NCI-H69 (cell line): ENCODE data around the gene GPR37L1.
"Not testable (repeated sequence)": the region's sequence is repeated elsewhere in the genome, so short reads cannot be mapped to it uniquely, and the experiment has no call there.

ENCODE experiments used
- DNase-seq: peaks from one replicate; lab custom pipeline; 2025; lab: John Stamatoyannopoulos, UW

The GPR37L1 gene

GRCh38 chr1:202133496-202133895 is 10.8 kb downstream of the GPR37L1 start:
- DNase-seq: no peak

DNA sequence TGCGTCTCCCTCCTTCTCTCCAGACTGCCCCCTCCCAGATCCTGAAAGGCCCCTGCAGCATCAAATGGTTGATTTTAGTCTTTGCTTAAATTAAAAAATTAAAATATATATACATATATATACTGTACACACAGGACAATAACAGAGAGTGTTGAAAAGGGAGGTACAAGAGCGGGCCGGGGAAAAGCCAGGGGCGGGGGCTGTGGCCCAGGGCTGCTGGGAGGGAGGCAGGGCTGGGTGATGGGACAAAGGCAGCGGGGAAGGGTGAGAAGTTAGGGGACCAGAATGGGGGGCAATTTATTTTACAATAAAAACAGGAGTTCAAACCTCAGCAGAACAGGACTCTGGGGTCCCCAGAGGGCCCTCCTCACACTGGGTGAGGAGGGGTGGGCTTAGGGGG is 11.3 kb downstream of the GPR37L1 start:
- DNase-seq: no peak

DNA sequence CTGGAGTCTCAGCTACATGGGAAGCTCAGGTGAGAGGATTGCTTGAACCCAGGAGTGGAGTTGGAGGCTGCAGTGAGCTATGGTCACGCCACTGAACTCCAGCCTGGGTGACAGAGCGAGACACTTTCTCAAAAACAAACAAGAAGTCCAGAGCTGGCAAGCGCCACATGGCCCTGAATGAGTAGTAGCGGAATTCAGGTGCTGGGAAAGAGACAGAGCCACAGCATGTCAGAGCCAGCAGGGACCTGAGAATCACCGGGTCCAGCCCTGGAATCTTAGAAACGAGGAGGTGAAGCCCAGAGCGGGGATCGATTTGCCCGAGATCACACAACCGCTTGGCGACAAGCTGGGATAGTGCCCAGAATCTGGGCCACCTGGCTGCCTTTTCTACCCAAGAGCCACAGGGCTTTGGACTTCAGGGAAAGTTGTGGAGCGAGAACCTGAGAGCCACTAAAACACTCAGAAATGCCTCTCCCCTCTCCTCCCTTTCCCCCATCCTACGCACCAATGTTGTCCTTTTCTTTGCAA is 12.0 kb downstream of the GPR37L1 start:
- DNase-seq: no peak

- DNase-seq: peak; percentile 79
Observed at GRCh38 chr1:202135221-202135721, 12.6 kb downstream of the GPR37L1 start.

- no peak for DNase-seq
Observed at GRCh38 chr1:202140833-202141232, 18.1 kb downstream of the GPR37L1 start.

- not testable (repeated sequence) for DNase-seq
Observed at GRCh38 chr1:202141468-202141867, 18.8 kb downstream of the GPR37L1 start.

- DNase-seq: no peak
Observed at GRCh38 chr1:202143011-202143767, 20.5 kb downstream of the GPR37L1 start.

DNA sequence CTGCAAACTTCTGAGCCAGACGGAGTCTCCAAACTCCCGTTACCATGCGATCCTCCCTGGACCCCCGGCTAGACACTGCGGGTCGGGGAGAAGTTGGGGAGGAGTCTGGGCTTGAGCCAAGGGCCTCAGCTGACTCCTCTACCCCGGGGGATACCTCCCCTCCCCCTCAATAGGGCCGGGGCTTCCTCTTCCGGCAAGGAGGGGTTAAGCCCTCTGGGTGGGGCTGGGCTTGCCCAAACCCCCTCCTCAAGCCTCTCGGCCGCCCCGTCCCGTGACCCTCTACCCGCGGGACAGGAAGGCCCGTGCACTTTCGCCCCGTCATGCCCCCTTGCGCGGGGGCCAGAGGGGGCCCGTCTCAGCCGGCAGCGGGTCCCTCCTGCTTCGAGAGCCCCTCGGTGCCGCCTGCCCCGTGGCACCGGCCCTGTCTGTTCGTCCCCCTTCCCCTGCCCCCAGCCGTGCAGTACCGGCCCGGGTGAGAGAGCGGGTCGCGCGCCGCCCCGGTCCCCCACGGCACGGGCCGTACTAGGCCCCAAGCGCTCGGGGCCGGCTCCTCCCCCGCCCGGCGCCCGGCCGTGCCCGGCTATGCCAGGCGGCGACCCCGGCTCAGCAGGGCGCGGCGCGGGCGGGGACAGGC is 21.2 kb downstream of the GPR37L1 start:
- DNase-seq: peak; percentile 59

DNA sequence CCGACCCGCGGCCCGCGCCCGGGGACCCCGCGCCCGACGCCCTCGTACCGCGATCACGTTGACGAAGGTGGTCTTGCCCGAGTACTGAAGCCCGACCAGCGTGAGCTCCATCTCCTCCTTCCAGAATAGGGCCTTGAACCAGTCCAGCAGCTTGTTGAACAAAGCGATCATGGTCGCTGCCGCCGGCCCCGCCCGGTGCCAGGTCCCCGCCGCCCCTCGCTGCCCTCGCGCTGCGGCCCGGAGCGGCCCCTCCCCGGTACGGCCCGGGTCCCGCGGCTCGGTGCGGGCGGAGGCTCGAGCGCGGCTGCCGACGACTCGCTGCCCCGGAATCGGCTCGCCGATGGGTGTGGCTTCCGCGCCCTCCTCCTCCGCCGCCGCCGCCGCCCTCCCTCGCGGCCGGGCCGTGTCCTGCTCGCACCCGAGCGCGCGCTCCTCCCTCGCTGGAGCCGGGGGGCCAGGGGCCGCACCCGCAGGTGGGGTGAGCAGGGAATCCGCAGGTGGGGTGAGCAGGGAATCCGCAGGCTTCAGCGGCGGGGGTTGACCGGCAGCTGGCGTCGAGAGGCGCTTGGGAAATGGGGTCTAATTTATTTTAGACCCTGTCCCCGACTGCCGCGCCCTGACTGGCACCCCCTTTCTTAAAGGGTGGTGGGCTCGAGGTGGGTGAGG is 21.8 kb downstream of the GPR37L1 start, which contains the start of gene ARL8A:
ARL8A (minus strand) TSS at position 336 of the 666 bp plus-strand sequence; CDS start at position 171, 165 bp downstream.
- DNase-seq: peak; percentile 85

DNA sequence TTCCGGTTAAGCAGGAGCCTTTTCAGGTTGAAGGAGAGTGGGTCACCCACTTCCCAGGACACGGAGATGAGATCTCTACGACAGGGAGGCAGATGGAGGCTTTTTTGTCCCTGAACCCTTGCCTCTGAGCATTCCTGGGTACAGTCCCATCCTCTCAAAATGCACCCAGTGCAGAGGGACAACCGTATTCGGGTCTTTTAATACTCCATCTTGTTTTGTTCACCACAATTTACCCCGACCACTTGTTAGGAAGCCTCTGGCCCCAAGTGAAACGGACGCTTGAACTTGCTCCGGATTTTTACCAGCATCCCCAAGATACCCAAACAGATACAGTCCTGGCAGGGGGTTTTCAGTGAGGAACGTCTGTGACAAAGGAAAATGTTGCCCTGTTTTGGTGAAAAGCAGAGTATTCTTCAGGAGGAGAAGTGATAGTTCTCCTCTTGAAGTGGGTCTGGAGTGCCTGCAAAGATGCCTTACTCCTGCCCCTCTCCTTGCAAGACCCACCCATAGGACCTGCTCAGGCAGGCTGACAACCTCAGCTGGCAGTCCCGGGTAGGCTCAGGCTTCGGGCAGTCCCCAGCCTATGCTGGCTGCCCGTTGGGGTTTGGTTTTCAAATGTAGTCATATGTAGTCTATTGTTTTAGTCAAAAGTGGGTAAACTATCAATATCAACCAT is 22.5 kb downstream of the GPR37L1 start:
- DNase-seq: no peak

- DNase-seq: not testable (repeated sequence)
Observed at GRCh38 chr1:202145744-202146140, 23.0 kb downstream of the GPR37L1 start.

GRCh38 chr1:202146279-202146678 is 23.6 kb downstream of the GPR37L1 start:
- DNase-seq: no peak

GRCh38 chr1:202146993-202147392 is 24.3 kb downstream of the GPR37L1 start:
- peak; percentile 50 for DNase-seq

GRCh38 chr1:202148391-202148790 is 25.7 kb downstream of the GPR37L1 start:
- DNase-seq: no peak

DNA sequence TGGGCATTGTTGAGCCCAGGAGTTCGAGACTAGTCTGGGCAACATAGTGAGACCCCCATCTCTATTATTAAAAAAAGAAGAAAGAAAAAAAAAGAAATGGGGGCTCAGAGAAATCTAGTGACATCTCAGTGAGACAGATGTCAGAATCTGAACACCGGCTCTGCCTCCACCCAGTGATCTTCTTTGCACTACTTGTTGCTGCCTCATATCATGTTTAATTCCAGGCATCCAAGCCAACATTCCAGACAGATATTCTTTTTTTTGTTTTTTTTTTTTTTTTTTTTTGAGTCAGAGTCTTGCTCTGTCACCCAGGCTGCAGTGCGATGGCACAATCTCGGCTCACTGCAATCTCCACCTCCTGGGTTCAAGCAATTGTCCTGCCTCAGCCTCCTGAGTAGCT is 26.8 kb downstream of the GPR37L1 start:
- DNase-seq: no peak

- DNase-seq: no peak
Observed at GRCh38 chr1:202150187-202150586, 27.5 kb downstream of the GPR37L1 start.

- DNase-seq: no peak
Observed at GRCh38 chr1:202150602-202151001, 27.9 kb downstream of the GPR37L1 start.

- no peak for DNase-seq
Observed at GRCh38 chr1:202151045-202151444, 28.3 kb downstream of the GPR37L1 start.

DNA sequence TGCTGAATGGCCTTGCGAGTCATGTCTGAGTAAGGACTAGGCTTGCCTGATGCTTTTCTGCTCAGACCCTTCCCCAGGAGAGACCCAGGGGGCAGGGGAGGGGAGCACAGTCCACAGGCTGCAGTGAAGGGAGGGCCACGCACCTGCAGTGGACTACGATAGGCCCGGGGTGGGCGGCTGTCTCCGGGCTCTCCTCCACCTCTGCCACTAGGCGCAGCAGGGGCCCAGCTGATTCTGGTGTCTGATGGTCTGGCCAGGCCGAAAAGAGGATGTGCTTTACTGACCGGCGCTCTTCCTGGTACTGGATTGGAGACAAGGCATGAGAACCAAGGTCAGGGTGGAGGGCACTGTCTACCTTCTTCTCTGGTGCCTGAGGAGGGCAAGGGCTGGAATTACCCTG is 29.7 kb downstream of the GPR37L1 start:
- DNase-seq: no peak

DNA sequence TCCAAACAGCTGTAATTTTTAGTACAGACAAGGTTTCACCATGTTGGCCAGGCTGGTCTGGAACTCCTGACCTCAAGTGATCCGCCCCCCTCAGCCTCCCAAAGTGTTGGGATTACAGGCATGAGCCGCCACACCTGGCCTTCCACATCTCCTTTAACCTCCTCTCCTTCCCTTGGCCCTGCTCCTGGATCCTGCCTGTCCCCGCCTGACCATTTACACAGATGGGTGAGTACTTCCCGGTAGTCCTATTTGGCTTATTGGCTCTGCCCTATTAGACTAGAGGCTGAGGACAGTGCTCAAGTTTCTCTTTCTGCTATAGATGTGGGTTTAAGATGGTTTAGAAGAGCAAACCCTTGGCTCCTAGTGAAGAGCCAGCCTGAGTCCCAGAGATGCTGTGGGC is 30.6 kb downstream of the GPR37L1 start:
- no peak for DNase-seq

- no peak for DNase-seq
Observed at GRCh38 chr1:202154148-202154765, 31.5 kb downstream of the GPR37L1 start.
